Ishikawa (cell line): ENCODE results near the gene GNAO1.

Experiments
- CEBPB ChIP-seq: IDR thresholded peaks from 2 replicates; pipeline ENCODE4 v1.6.1; 2012
- CREB1 ChIP-seq: IDR thresholded peaks from 2 replicates; pipeline ENCODE4 v1.6.1; 2012; ENCODE audit warnings: low read depth
- EGR1 ChIP-seq: IDR thresholded peaks from 2 replicates; pipeline ENCODE4 v1.6.1; 2012
- EP300 ChIP-seq: IDR thresholded peaks from 2 replicates; pipeline ENCODE4 v1.6.1; 2012; ENCODE audit warnings: borderline replicate concordance
- FOXM1 ChIP-seq: IDR thresholded peaks from 2 replicates; pipeline ENCODE4 v1.6.1; 2012; ENCODE audit warnings: low read depth, borderline replicate concordance
- RAD21 ChIP-seq: IDR thresholded peaks from 2 replicates; pipeline ENCODE4 v1.6.1; 2012; ENCODE audit warnings: low read depth
- TAF1 ChIP-seq: IDR thresholded peaks from 2 replicates; pipeline ENCODE4 v1.6.1; 2012; ENCODE audit warnings: low read depth, mild to moderate bottlenecking
- TCF12 ChIP-seq: IDR thresholded peaks from 2 replicates; pipeline ENCODE4 v1.6.1; 2012; ENCODE audit warnings: low read depth
- TEAD4 ChIP-seq: IDR thresholded peaks from 2 replicates; pipeline ENCODE4 v1.6.1; 2012
- YY1 ChIP-seq: IDR thresholded peaks from 2 replicates; pipeline ENCODE4 v1.6.1; 2012; ENCODE audit warnings: low read depth
- ZBTB7A ChIP-seq: IDR thresholded peaks from 2 replicates; pipeline ENCODE4 v1.6.1; 2012; ENCODE audit warnings: low read depth
- TF ChIP-seq, protein P1 (sequence below): IDR thresholded peaks from 2 replicates; pipeline ENCODE4 v1.6.1; 2012; ENCODE audit warnings: low read depth, mild to moderate bottlenecking
- TF ChIP-seq, protein P2 (sequence below): IDR thresholded peaks from 2 replicates; pipeline ENCODE4 v1.6.1; 2012
- TF ChIP-seq, protein P3 (sequence below): IDR thresholded peaks from 2 replicates; pipeline ENCODE4 v1.6.1; 2012

DNA sequence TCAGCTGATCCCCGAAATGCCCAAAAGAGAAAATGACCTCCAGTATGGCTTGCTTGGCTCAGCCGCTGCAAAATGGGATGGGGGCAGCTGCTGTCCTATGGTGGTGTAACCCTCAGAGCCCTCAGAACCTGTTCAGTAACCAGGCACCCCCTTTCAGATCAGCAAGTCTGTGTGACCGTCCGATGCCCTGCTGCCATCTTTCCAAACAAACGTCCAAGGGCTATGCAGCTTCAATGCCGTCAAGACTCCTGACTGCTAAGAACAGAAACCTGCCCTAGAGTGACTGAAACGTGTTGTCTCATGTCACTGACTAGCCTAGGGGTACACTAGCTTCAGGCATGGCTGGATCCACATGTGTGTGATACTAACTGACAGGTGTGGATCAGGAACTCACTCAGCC lies 70.4 kb downstream of the GNAO1 start:
- no peak for TF ChIP-seq EP300
- TF ChIP-seq CEBPB, result no peak
- no peak for TF ChIP-seq TAF1
- TF ChIP-seq, protein P1, sequence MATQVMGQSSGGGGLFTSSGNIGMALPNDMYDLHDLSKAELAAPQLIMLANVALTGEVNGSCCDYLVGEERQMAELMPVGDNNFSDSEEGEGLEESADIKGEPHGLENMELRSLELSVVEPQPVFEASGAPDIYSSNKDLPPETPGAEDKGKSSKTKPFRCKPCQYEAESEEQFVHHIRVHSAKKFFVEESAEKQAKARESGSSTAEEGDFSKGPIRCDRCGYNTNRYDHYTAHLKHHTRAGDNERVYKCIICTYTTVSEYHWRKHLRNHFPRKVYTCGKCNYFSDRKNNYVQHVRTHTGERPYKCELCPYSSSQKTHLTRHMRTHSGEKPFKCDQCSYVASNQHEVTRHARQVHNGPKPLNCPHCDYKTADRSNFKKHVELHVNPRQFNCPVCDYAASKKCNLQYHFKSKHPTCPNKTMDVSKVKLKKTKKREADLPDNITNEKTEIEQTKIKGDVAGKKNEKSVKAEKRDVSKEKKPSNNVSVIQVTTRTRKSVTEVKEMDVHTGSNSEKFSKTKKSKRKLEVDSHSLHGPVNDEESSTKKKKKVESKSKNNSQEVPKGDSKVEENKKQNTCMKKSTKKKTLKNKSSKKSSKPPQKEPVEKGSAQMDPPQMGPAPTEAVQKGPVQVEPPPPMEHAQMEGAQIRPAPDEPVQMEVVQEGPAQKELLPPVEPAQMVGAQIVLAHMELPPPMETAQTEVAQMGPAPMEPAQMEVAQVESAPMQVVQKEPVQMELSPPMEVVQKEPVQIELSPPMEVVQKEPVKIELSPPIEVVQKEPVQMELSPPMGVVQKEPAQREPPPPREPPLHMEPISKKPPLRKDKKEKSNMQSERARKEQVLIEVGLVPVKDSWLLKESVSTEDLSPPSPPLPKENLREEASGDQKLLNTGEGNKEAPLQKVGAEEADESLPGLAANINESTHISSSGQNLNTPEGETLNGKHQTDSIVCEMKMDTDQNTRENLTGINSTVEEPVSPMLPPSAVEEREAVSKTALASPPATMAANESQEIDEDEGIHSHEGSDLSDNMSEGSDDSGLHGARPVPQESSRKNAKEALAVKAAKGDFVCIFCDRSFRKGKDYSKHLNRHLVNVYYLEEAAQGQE, result no peak
- TF ChIP-seq, protein P2, sequence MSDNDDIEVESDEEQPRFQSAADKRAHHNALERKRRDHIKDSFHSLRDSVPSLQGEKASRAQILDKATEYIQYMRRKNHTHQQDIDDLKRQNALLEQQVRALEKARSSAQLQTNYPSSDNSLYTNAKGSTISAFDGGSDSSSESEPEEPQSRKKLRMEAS, result no peak
- TF ChIP-seq FOXM1, result no peak
- TF ChIP-seq, protein P3, sequence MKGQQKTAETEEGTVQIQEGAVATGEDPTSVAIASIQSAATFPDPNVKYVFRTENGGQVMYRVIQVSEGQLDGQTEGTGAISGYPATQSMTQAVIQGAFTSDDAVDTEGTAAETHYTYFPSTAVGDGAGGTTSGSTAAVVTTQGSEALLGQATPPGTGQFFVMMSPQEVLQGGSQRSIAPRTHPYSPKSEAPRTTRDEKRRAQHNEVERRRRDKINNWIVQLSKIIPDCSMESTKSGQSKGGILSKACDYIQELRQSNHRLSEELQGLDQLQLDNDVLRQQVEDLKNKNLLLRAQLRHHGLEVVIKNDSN, result no peak
- no peak for TF ChIP-seq CREB1
- no peak for TF ChIP-seq ZBTB7A
- no peak for TF ChIP-seq YY1
- no peak for TF ChIP-seq RAD21
- no peak for TF ChIP-seq TEAD4
- TF ChIP-seq TCF12, result no peak
- no peak for TF ChIP-seq EGR1
